Measurements from ENCODE around the gene KLHDC4. TPM values are rescaled to one million over a fixed set of nuclear protein-coding genes. Genes with fewer than 3 reads are reported as not detected.

KLHDC4 gene
- total RNA-seq: 33.6 and 36.6 TPM in 2 replicates

DNA sequence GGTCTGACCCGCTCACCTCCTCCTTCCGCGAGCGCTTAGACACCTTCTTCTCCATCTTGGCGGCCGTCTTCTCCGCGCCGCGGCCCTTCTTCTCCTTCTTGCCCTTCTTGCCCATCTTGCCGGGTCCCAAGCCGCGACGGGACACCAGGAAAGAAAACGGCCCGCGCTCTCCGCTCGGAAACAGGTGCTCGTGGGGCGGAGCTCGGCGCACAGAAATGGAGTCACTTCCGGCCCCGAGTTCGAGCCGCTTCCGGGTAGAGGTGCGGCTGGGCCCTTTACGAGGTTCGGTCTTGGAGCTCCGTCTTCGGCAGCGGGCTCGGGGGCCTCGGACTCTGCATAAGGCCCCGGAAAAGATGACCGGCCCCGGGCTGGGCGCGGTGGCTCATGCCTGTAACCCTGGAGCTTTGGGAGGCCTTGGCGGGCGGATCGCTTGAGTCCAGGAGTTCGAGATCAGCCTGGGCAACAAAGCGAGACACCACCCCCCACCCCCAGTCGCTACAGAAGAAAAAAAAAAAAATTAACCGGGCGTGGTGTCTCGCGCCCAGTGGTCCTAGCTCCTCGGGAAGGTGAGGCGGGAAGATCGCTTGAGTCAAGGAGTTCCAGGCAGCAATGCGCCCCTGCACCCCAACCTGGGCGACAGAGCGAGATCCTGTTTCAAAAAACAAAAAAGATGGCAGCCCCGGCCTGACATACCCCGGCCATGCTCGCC lies at the start of gene KLHDC4:
Gene KLHDC4 (minus strand): TSS at position 211 of the 709 bp plus-strand sequence. CDS start 96 bp downstream, at position 115.

Other genes starting within 250 kb of the KLHDC4 start
- gene JPH3, start 163.5 kb downstream of the KLHDC4 start, total RNA-seq: 0.13 TPM in 1 of 2 replicates, not detected in the other
- gene SLC7A5, start 103.5 kb upstream of the KLHDC4 start, total RNA-seq: 15.3 and 18.0 TPM in 2 replicates
- not detected in 2 replicates for gene CA5A, start 170.5 kb upstream of the KLHDC4 start, total RNA-seq
- gene BANP, start 185.4 kb upstream of the KLHDC4 start, total RNA-seq: 21.4 and 27.8 TPM in 2 replicates